Keratinocyte (primary cell): Measurements from ENCODE around the gene CSGALNACT2. TPM values are rescaled to one million over a fixed set of nuclear protein-coding genes. Genes with fewer than 3 reads are reported as not detected.

Source experiments
- DNase-seq: peaks from one replicate; pipeline ENCODE4 v3.0.0-alpha.2; 2011; ENCODE audit warnings: low read depth, missing footprints, low spot score
- FAIRE-seq: peaks from 2 replicates; lab custom pipeline; 2011; peaks lifted over from hg19 to GRCh38; lab: Jason Lieb, UNC
- H2AFZ ChIP-seq: 2 replicates; pipeline ENCODE4 v1.6.0; 2012; ENCODE audit warnings: low read length, control low read depth, inconsistent platforms; ENCODE audit not compliant: control insufficient read depth
- H3K27ac ChIP-seq: 2 replicates; pipeline ENCODE4 v1.5.1; 2011; ENCODE audit warnings: low read length; ENCODE audit not compliant: control insufficient read depth, insufficient read depth
- H3K27me3 ChIP-seq: 3 replicates; pipeline ENCODE4 v1.6.0; 2011; ENCODE audit warnings: low read length; ENCODE audit not compliant: control insufficient read depth, insufficient read depth; ENCODE audit errors: extremely low read depth
- H3K36me3 ChIP-seq, 2 experiments: 2 replicates in 1 of 2; 3 replicates in 1 of 2; pipeline ENCODE4 v1.5.1; 2011; ENCODE audit warnings: low read length in 2 of 2, mild to moderate bottlenecking in 1 of 2; ENCODE audit not compliant: control insufficient read depth in 2 of 2, insufficient read depth in 2 of 2; ENCODE audit errors: extremely low read depth in 1 of 2
- H3K4me1 ChIP-seq: 3 replicates; pipeline ENCODE4 v1.5.1; 2011; ENCODE audit warnings: low read length; ENCODE audit not compliant: control insufficient read depth, insufficient read depth; ENCODE audit errors: extremely low read depth
- H3K4me2 ChIP-seq: 3 replicates; pipeline ENCODE4 v1.6.0; 2011; ENCODE audit warnings: low read depth, low read length; ENCODE audit not compliant: control insufficient read depth, insufficient read depth; ENCODE audit errors: extremely low read depth
- H3K4me3 ChIP-seq, 3 experiments: fragments of 200-600 bp in 1 of 3; sonication (generic) in 1 of 3; 2 replicates in 2 of 3; 3 replicates in 1 of 3; pipeline ENCODE4 v1.5.1; 2011 to 2016; ENCODE audit warnings: low read length in 3 of 3, mild to moderate bottlenecking in 3 of 3, control low read depth in 2 of 3, inconsistent platforms in 1 of 3, low read depth in 1 of 3, mixed read lengths in 1 of 3, mixed run types in 1 of 3, moderate library complexity in 1 of 3; ENCODE audit not compliant: control insufficient read depth in 2 of 3, insufficient read depth in 2 of 3; ENCODE audit errors: extremely low read depth in 1 of 3
- H3K79me2 ChIP-seq: 2 replicates; pipeline ENCODE4 v1.6.0; 2012; ENCODE audit warnings: low read length; ENCODE audit not compliant: control insufficient read depth, insufficient read depth
- H3K9ac ChIP-seq: 3 replicates; pipeline ENCODE4 v1.6.0; 2011; ENCODE audit warnings: low read length; ENCODE audit not compliant: control insufficient read depth, insufficient read depth; ENCODE audit errors: extremely low read depth
- H3K9me1 ChIP-seq: 3 replicates; pipeline ENCODE4 v1.6.0; 2011; ENCODE audit warnings: low read length; ENCODE audit not compliant: control insufficient read depth, insufficient read depth; ENCODE audit errors: extremely low read depth
- H3K9me3 ChIP-seq: 2 replicates; pipeline ENCODE4 v1.5.1; 2012; ENCODE audit warnings: low read depth, low read length; ENCODE audit not compliant: control insufficient read depth
- H4K20me1 ChIP-seq: 3 replicates; pipeline ENCODE4 v1.6.0; 2011; ENCODE audit warnings: low read length; ENCODE audit not compliant: control insufficient read depth, insufficient read depth; ENCODE audit errors: extremely low read depth
- EZH2 ChIP-seq: IDR thresholded peaks from one replicate; pipeline ENCODE4 v1.6.1; 2012; ENCODE audit warnings: inconsistent platforms, mild to moderate bottlenecking, low read length, moderate library complexity
- dilution Hi-C: fragments of 300-500 bp; cut with MboI; formaldehyde crosslinking; loops from one replicate; pipeline ENCODE4 v1.7.0; 2020; ENCODE audit warnings: low sequenced_read_pairs; ENCODE audit not compliant: extremely low pct_ligation_motif_present
- polyA plus RNA-seq, 5 experiments: library from polyadenylated mRNA; depleted of rRNA in 3 of 5; stranded (reverse) in 3 of 5; stranded (forward) in 1 of 5; unstranded in 1 of 5; fragments of >200 nt; gene quantifications; 1 replicate in 1 of 5; 2 replicates in 3 of 5; 3 replicates in 1 of 5; pipeline versions ENCODE4 v1.2.1 to v1.2.3, GENCODE V29; 2011 to 2012; ENCODE audit warnings: missing spikeins in 2 of 5, low read depth in 1 of 5, low replicate concordance in 1 of 5
- TF ChIP-seq, protein P1 (sequence below), 3 experiments: IDR thresholded peaks in 1 of 3; conservative IDR thresholded peaks in 1 of 3; optimal IDR thresholded peaks in 1 of 3; 2 replicates in 2 of 3; 3 replicates in 1 of 3; pipeline versions ENCODE3 to v1.5.1; 2011; ENCODE audit warnings: low read length in 3 of 3, mild to moderate bottlenecking in 3 of 3, moderate library complexity in 2 of 3, control low read depth in 1 of 3, inconsistent platforms in 1 of 3; ENCODE audit not compliant: insufficient read depth in 2 of 3; ENCODE audit errors: extremely low read depth in 1 of 3

Gene CSGALNACT2
- polyA plus RNA-seq, 1 donor (not counting 4 experiments of a cell fraction or from before 2014, with no cell fraction given), result 19.7 TPM

DNA sequence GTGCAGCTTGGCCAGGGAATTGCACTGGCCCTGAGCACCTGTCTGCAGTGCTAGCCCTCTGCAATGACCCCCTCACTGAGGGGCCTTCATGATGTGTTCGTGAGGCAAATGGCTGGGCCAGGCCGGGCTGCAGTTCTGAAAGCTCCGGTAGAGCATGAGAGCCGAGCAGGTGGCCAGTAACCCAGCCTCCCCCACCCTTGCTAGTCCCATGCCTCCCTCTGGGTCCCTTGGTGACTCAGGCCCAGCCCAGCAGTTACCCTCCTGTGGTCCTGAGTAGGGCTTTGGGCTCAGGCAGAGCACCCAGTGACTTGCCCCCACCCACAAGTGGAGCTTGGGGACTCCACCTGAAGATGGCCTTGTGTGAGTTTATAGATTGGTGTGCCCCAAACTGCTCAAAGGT is 16.1 kb upstream of the CSGALNACT2 start:
- no peaks in the 10 kb centered on the region for H3K36me3 ChIP-seq
- H4K20me1 ChIP-seq, result no peaks in the 10 kb centered on the region
- FAIRE-seq (no peak), DNase-seq (no peak)
- H3K27me3 ChIP-seq, result no peaks in the 10 kb centered on the region
- no peak for TF ChIP-seq EZH2
- TF ChIP-seq, protein P1, sequence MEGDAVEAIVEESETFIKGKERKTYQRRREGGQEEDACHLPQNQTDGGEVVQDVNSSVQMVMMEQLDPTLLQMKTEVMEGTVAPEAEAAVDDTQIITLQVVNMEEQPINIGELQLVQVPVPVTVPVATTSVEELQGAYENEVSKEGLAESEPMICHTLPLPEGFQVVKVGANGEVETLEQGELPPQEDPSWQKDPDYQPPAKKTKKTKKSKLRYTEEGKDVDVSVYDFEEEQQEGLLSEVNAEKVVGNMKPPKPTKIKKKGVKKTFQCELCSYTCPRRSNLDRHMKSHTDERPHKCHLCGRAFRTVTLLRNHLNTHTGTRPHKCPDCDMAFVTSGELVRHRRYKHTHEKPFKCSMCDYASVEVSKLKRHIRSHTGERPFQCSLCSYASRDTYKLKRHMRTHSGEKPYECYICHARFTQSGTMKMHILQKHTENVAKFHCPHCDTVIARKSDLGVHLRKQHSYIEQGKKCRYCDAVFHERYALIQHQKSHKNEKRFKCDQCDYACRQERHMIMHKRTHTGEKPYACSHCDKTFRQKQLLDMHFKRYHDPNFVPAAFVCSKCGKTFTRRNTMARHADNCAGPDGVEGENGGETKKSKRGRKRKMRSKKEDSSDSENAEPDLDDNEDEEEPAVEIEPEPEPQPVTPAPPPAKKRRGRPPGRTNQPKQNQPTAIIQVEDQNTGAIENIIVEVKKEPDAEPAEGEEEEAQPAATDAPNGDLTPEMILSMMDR (optimal IDR thresholded peaks at IDR 0.05 in 1 of 3, IDR thresholded peaks at IDR 0.05 in 1 of 3, conservative IDR thresholded peaks at IDR 0.05 in 1 of 3; ENCODE audit: extremely low read depth in 1 of 3, insufficient read depth in 2 of 3, low read length in 3 of 3), result no peak
- H3K4me3 ChIP-seq, result no peak overlapping the region
- dilution Hi-C loops, result no loop called here
- no peak overlapping the region for H3K4me2 ChIP-seq
- H3K79me2 ChIP-seq, result no peaks in the 10 kb centered on the region
- no peak overlapping the region for H3K9ac ChIP-seq
- H3K27ac ChIP-seq, result no peak overlapping the region
- H3K9me1 ChIP-seq, result no peaks in the 10 kb centered on the region
- no peak overlapping the region for H2AFZ ChIP-seq
- no peaks in the 10 kb centered on the region for H3K9me3 ChIP-seq
- no peaks in the 10 kb centered on the region for H3K4me1 ChIP-seq

DNA sequence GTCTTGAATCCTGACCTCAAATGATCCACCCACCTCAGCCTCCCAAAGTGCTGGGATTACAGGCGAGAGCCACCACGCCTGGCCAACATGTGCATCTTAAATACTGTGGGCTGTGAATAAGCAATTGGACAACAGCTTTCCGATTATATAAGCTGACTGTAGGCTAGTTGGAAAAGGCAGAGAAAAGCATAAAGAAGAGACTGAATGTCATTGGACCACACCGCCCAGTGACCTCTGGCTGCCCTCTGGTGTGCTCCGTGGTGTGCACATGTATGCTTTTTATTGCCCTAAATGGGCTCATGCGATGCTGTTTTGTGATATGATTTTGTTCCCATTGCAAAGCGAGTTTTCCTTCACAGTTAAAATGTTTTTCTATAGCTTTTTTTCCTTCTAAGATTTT is 15.4 kb upstream of the CSGALNACT2 start:
- DNase-seq, result no peak
- no peaks in the 10 kb centered on the region for H4K20me1 ChIP-seq
- H3K9me3 ChIP-seq, result no peaks in the 10 kb centered on the region
- no peak overlapping the region for H3K9ac ChIP-seq
- FAIRE-seq, result no peak
- no peak overlapping the region for H3K4me2 ChIP-seq
- no peaks in the 10 kb centered on the region for H3K79me2 ChIP-seq
- no peaks in the 10 kb centered on the region for H3K9me1 ChIP-seq
- H3K4me1 ChIP-seq, result no peaks in the 10 kb centered on the region
- no peaks in the 10 kb centered on the region for H3K36me3 ChIP-seq
- no peak overlapping the region for H3K4me3 ChIP-seq
- no peak overlapping the region for H3K27ac ChIP-seq
- no peak overlapping the region for H2AFZ ChIP-seq
- H3K27me3 ChIP-seq, result no peaks in the 10 kb centered on the region
- no peak for TF ChIP-seq EZH2
- TF ChIP-seq, protein P1 (optimal IDR thresholded peaks at IDR 0.05 in 1 of 3, IDR thresholded peaks at IDR 0.05 in 1 of 3, conservative IDR thresholded peaks at IDR 0.05 in 1 of 3; ENCODE audit: extremely low read depth in 1 of 3, insufficient read depth in 2 of 3, low read length in 3 of 3), result no peak
- dilution Hi-C loops, result no loop called here
